HepG2 (cell line): Measurements from ENCODE around the gene TMEM107. TPM values are rescaled to one million over a fixed set of nuclear protein-coding genes. Genes with fewer than 3 reads are reported as not detected.

Source experiments
- ARID5B ChIP-seq: IDR thresholded peaks from 2 replicates; pipeline ENCODE4 v1.4.0; 2020; ENCODE audit warnings: mild to moderate bottlenecking, missing genetic modification reagents
- CBFB ChIP-seq: sonication (generic); formaldehyde crosslinking; IDR thresholded peaks from 2 replicates; pipeline ENCODE4 v1.4.0; 2020; ENCODE audit warnings: missing genetic modification reagents
- CCDC6 ChIP-seq: sonication (generic); formaldehyde crosslinking; IDR thresholded peaks from 2 replicates; pipeline ENCODE4 v1.8.1; 2022; ENCODE audit warnings: mild to moderate bottlenecking, missing genetic modification reagents, moderate library complexity
- ELF3 ChIP-seq: IDR thresholded peaks from 2 replicates; pipeline ENCODE4 v1.6.1; 2016; ENCODE audit warnings: missing genetic modification reagents, missing compliant biosample characterization
- HCFC1 ChIP-seq: fragments of 150-350 bp; IDR thresholded peaks from 2 replicates; pipeline ENCODE4 v1.6.1; 2014; ENCODE audit warnings: low read depth, low read length
- JUN ChIP-seq: sonication (generic); formaldehyde crosslinking; IDR thresholded peaks from 2 replicates; pipeline ENCODE4 v1.4.0; 2020; ENCODE audit warnings: mild to moderate bottlenecking, missing genetic modification reagents
- KLF16 ChIP-seq, 2 experiments: sonication (generic) in 1 of 2; formaldehyde crosslinking in 1 of 2; IDR thresholded peaks; 2 replicates each; pipeline versions ENCODE4 v1.6.1 to v1.8.0; 2016 to 2023; ENCODE audit warnings: missing genetic modification reagents in 2 of 2, missing compliant biosample characterization in 1 of 2
- MAFG ChIP-seq: sonication (generic); formaldehyde crosslinking; IDR thresholded peaks from 2 replicates; pipeline ENCODE4 v1.5.1; 2020; ENCODE audit warnings: mild to moderate bottlenecking, missing genetic modification reagents
- MED8 ChIP-seq: sonication (generic); formaldehyde crosslinking; IDR thresholded peaks from 2 replicates; pipeline ENCODE4 v1.8.1; 2023; ENCODE audit warnings: mild to moderate bottlenecking, missing genetic modification reagents; ENCODE audit not compliant: insufficient replicate concordance
- SALL1 ChIP-seq: sonication (generic); formaldehyde crosslinking; IDR thresholded peaks from 2 replicates; pipeline ENCODE4 v1.8.0; 2022; ENCODE audit warnings: mild to moderate bottlenecking, missing genetic modification reagents
- SNAPC5 ChIP-seq: sonication (generic); formaldehyde crosslinking; IDR thresholded peaks from 2 replicates; pipeline ENCODE4 v1.8.1; 2023; ENCODE audit warnings: mild to moderate bottlenecking, missing genetic modification reagents, borderline replicate concordance
- TOPORS ChIP-seq: sonication (generic); formaldehyde crosslinking; IDR thresholded peaks from 2 replicates; pipeline ENCODE4 v1.8.0; 2023; ENCODE audit warnings: mild to moderate bottlenecking, missing genetic modification reagents
- ZHX2 ChIP-seq, 2 experiments: sonication (generic) in 1 of 2; formaldehyde crosslinking in 1 of 2; IDR thresholded peaks; 2 replicates each; pipeline versions ENCODE4 v1.6.1 to v1.9.0; 2014 to 2022; ENCODE audit warnings: antibody characterized with exemption in 1 of 2, borderline replicate concordance in 1 of 2, inconsistent platforms in 1 of 2, low read depth in 1 of 2, missing genetic modification reagents in 1 of 2
- ZMAT3 ChIP-seq: sonication (generic); formaldehyde crosslinking; conservative IDR thresholded peaks from 2 replicates; pipeline ENCODE4 v1.7.0; 2021; ENCODE audit warnings: missing genetic modification reagents
- ZNF362 ChIP-seq: sonication (generic); formaldehyde crosslinking; IDR thresholded peaks from 2 replicates; pipeline ENCODE4 v1.4.0; 2020; ENCODE audit warnings: missing genetic modification reagents, mild to moderate bottlenecking, borderline replicate concordance
- ZNF615 ChIP-seq: sonication (generic); formaldehyde crosslinking; IDR thresholded peaks from 2 replicates; pipeline ENCODE4 v1.5.0; 2020; ENCODE audit warnings: mild to moderate bottlenecking, missing genetic modification reagents, borderline replicate concordance
- ZNF720 ChIP-seq: sonication (generic); formaldehyde crosslinking; IDR thresholded peaks from 2 replicates; pipeline ENCODE4 v1.4.0; 2020; ENCODE audit warnings: missing genetic modification reagents
- ZNF777 ChIP-seq: sonication (generic); formaldehyde crosslinking; IDR thresholded peaks from 2 replicates; pipeline ENCODE4 v1.4.0; 2020; ENCODE audit warnings: missing genetic modification reagents
- polyA plus RNA-seq, 8 experiments: library from polyadenylated mRNA; depleted of rRNA in 3 of 8; stranded (reverse) in 7 of 8; unstranded in 1 of 8; fragments of >200 nt; fragmentation: Illumina TruSeq in 4 of 8; extraction: Trizol in 4 of 8; gene quantifications; 2 replicates each; pipeline versions ENCODE4 v1.2.1 to v1.2.3, GENCODE V29; 2011 to 2016; ENCODE audit warnings: low read depth in 4 of 8, missing spikeins in 1 of 8, mixed read lengths in 1 of 8; ENCODE audit not compliant: insufficient read depth in 1 of 8
- total RNA-seq, 5 experiments: library from RNA; depleted of rRNA; stranded (reverse); fragments of >200 nt; fragmentation: Illumina TruSeq; extraction: Trizol; gene quantifications; 2 replicates each; pipeline ENCODE4 v1.2.3, GENCODE V29; 2016; ENCODE audit warnings: low read depth in 1 of 5

The TMEM107 gene
- total and polyA plus RNA-seq, 2 of the 13 experiments (the other 11 are each of a cell fraction or from before 2014, with no cell fraction given), result 7.2 to 15.3 TPM

- TF ChIP-seq ARID5B (CRISPR knock-in tag), result peak; percentile 14; the same call in 1 of the 2 replicates
- TF ChIP-seq SALL1 (CRISPR knock-in tag), result peak; percentile 45
- TF ChIP-seq CCDC6 (CRISPR knock-in tag), result peak; percentile 53; the same call in 1 of the 2 replicates
- peak; percentile 54; the same call in 1 of the 2 replicates for TF ChIP-seq ZNF362 (CRISPR knock-in tag)
- TF ChIP-seq ELF3 (CRISPR knock-in tag), result peak; percentile 87
- TF ChIP-seq ZNF615 (CRISPR knock-in tag), result no peak
- TF ChIP-seq MAFG (CRISPR knock-in tag), result no peak
- TF ChIP-seq KLF16 (CRISPR knock-in tag; IDR thresholded peaks at IDR 0.05), result peak in 1 of 2 experiments; percentile 52; a peak in 2 of 4 replicates
- TF ChIP-seq SNAPC5 (CRISPR knock-in tag), result 0 out of 2 replicates have a peak, but pooled peaks have one; percentile 36
- peak; percentile 4; the same call in 1 of the 2 replicates for TF ChIP-seq HCFC1
- peak; percentile 85 for TF ChIP-seq CBFB
- no peak for TF ChIP-seq JUN (CRISPR knock-in tag)
- TF ChIP-seq ZHX2 (IDR thresholded peaks at IDR 0.05; ENCODE audit: low read depth), result no peak
- TF ChIP-seq ZHX2 (CRISPR knock-in tag; IDR thresholded peaks at IDR 0.05; ENCODE audit: borderline replicate concordance), result no peak
- TF ChIP-seq MED8 (CRISPR knock-in tag), result peak; percentile 34
- peak; percentile 79; the same call in 1 of the 2 replicates for TF ChIP-seq ZNF777 (CRISPR knock-in tag)
- peak; percentile 88; the same call in 1 of the 2 replicates for TF ChIP-seq ZMAT3 (CRISPR knock-in tag)
- TF ChIP-seq ZNF720 (CRISPR knock-in tag), result no peak
- TF ChIP-seq TOPORS (CRISPR knock-in tag), result peak; percentile 50; the same call in 1 of the 2 replicates
These were observed 10.8 kb upstream of the TMEM107 start (continued) for GRCh38 chr17:8186787-8187516.
